CD4-positive, alpha-beta T cell (primary cell): ENCODE measurements around the gene ADAMTS12. TPM values are rescaled to one million over a fixed set of nuclear protein-coding genes. Genes with fewer than 3 reads are reported as not detected.

Source experiments
- ATAC-seq: fragments of 200-7000 bp; cut with Tn5 transposase; one replicate; pipeline ENCODE4 v1.10.0; 2022; ENCODE audit warnings: mild to moderate bottlenecking; ENCODE audit not compliant: poor library complexity
- CTCF ChIA-PET: fragments of 350-600 bp; sonication (Branson Sonifier 250); formaldehyde crosslinking; loops from one replicate; lab custom pipeline; 2021; ENCODE audit warnings: antibody characterized with exemption, inconsistent platforms; lab: Charles Lee
- POLR2A ChIA-PET: fragments of 350-600 bp; sonication (Branson Sonifier 250); formaldehyde crosslinking; loops from one replicate; lab custom pipeline; 2021; ENCODE audit warnings: antibody characterized with exemption, inconsistent platforms; lab: Charles Lee
- DNase-seq, 14 experiments: peaks; one replicate each; pipeline ENCODE4 v3.0.0-alpha.2; 2013 to 2020; ENCODE audit warnings: mixed read lengths in 2 of 14
- H3K27ac ChIP-seq, 2 donors: one replicate each; pipeline versions ENCODE4 v1.5.1 to v1.7.0; 2013; ENCODE audit warnings: low read length in 2 of 2, low read depth in 1 of 2, mild to moderate bottlenecking in 1 of 2
- H3K27me3 ChIP-seq, 2 experiments: 1 replicate in 1 of 2; 2 replicates in 1 of 2; pipeline versions ENCODE4 v1.6.1 to v1.7.0; 2013; ENCODE audit warnings: low read length in 2 of 2, control low read depth in 1 of 2, mild to moderate bottlenecking in 1 of 2, moderate library complexity in 1 of 2; ENCODE audit not compliant: insufficient read depth in 2 of 2, control insufficient read depth in 1 of 2
- H3K36me3 ChIP-seq: one replicate; pipeline ENCODE4 v1.6.1; 2013; ENCODE audit warnings: low read length, control low read depth; ENCODE audit not compliant: insufficient read depth
- H3K4me1 ChIP-seq: one replicate; pipeline ENCODE4 v1.6.1; 2013; ENCODE audit warnings: low read length, control low read depth; ENCODE audit not compliant: insufficient read depth
- H3K4me3 ChIP-seq: one replicate; pipeline ENCODE4 v1.5.1; 2013; ENCODE audit warnings: mild to moderate bottlenecking, low read length, moderate library complexity
- H3K9me3 ChIP-seq, 2 experiments: 1 replicate in 1 of 2; 2 replicates in 1 of 2; pipeline versions ENCODE4 v1.6.1 to v1.7.0; 2013; ENCODE audit warnings: low read length in 2 of 2, mild to moderate bottlenecking in 2 of 2, control low read depth in 1 of 2, moderate library complexity in 1 of 2; ENCODE audit not compliant: control insufficient read depth in 1 of 2, insufficient read depth in 1 of 2
- H3K27ac Mint-ChIP-seq: one replicate; pipeline ENCODE4 v1.8.0; 2020; ENCODE audit warnings: mixed read lengths
- H3K27me3 Mint-ChIP-seq: one replicate; pipeline ENCODE4 v1.8.0; 2021; ENCODE audit warnings: mixed read lengths
- H3K36me3 Mint-ChIP-seq: one replicate; pipeline ENCODE4 v1.8.0; 2021; ENCODE audit warnings: low read depth, mixed read lengths
- H3K4me1 Mint-ChIP-seq: one replicate; pipeline ENCODE4 v1.8.0; 2021; ENCODE audit warnings: low read depth, mixed read lengths
- H3K4me3 Mint-ChIP-seq: one replicate; pipeline ENCODE4 v1.8.0; 2020; ENCODE audit warnings: mild to moderate bottlenecking, mixed read lengths
- H3K9me3 Mint-ChIP-seq: one replicate; pipeline ENCODE4 v1.8.0; 2020; ENCODE audit warnings: mixed read lengths
- intact Hi-C, 2 experiments: fragments of 100-400 bp; cut with DNase I in 1 of 2; cut with micrococcal nuclease in 1 of 2; formaldehyde crosslinking; loops; one replicate each; pipeline versions ENCODE4 v1.15.1 to v1.9.0; 2023 to 2025; cut with DNase I, micrococcal nuclease
- total RNA-seq, 174 experiments: library from RNA in 2 of 174; stranded (reverse) in 2 of 174; gene quantifications; one replicate each; pipeline ENCODE4 v1.2.3 and lab custom pipeline; 2021 to 2026
- TF ChIP-seq, protein P1 (sequence below): fragments of 200-600 bp; IDR thresholded peaks from one replicate; pipeline ENCODE4 v1.8.0; 2022; ENCODE audit warnings: antibody characterized with exemption, mild to moderate bottlenecking

ADAMTS12 gene
- total RNA-seq, 2 experiments from 2014 or later, result 0.06 TPM; not detected in 1

DNA sequence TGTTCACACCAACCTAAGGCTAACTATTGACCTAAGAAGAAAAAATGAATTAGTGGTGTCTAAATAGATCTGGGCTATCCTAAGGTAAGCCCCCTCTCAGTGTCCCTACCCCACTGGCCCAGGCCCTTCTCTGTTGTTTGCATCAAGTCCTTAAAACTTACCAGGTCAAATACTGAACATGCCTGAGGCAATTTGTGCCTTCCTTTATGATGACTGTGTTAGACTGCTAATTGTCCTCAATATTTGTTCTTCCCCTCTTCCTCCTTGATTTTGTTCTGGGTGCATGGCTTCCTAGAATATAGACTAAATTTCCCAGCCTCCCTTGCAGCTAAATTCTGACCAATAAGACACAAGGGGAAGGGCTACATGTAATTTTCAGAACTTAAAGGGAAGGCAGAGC lies 199.9 kb downstream of the ADAMTS12 start:
- ATAC-seq, result no peak
- no peaks in the 10 kb centered on the region for H3K4me1 ChIP-seq
- Mint-ChIP-seq H3K36me3 (no peaks in the 10 kb centered on the region), H3K4me3 (no peak overlapping the region), H3K4me1 (no peaks in the 10 kb centered on the region), H3K9me3 (peaks cover 7% of the 10 kb centered on the region), H3K27ac (no peak overlapping the region), H3K27me3 (peaks cover 11% of the 10 kb centered on the region)
- TF ChIP-seq, protein P1, sequence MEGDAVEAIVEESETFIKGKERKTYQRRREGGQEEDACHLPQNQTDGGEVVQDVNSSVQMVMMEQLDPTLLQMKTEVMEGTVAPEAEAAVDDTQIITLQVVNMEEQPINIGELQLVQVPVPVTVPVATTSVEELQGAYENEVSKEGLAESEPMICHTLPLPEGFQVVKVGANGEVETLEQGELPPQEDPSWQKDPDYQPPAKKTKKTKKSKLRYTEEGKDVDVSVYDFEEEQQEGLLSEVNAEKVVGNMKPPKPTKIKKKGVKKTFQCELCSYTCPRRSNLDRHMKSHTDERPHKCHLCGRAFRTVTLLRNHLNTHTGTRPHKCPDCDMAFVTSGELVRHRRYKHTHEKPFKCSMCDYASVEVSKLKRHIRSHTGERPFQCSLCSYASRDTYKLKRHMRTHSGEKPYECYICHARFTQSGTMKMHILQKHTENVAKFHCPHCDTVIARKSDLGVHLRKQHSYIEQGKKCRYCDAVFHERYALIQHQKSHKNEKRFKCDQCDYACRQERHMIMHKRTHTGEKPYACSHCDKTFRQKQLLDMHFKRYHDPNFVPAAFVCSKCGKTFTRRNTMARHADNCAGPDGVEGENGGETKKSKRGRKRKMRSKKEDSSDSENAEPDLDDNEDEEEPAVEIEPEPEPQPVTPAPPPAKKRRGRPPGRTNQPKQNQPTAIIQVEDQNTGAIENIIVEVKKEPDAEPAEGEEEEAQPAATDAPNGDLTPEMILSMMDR, result no peak
- H3K4me3 ChIP-seq, result no peak overlapping the region
- no peak overlapping the region for H3K27ac ChIP-seq
- H3K27me3 ChIP-seq, result no peaks in the 10 kb centered on the region
- H3K36me3 ChIP-seq, result no peaks in the 10 kb centered on the region
- ChIA-PET POLR2A (no interaction called here), CTCF (no interaction called here)
- no peak for DNase-seq
- intact Hi-C loops, result no loop called here
- H3K9me3 ChIP-seq, result no peaks in the 10 kb centered on the region

- ChIA-PET POLR2A (no interaction called here), CTCF (no interaction called here)
- H3K4me3 Mint-ChIP-seq, result no peak overlapping the region
- no peaks in the 10 kb centered on the region for H3K4me1 Mint-ChIP-seq
- H3K9me3 Mint-ChIP-seq, result peaks cover 7% of the 10 kb centered on the region
- ATAC-seq (no peak), DNase-seq (no peak)
- H3K27me3 Mint-ChIP-seq, result peaks cover 9% of the 10 kb centered on the region
- no peak overlapping the region for H3K4me3 ChIP-seq
- H3K27ac ChIP-seq, result no peak overlapping the region
- peaks cover 0 to 3% of the 10 kb centered on the region in 2 experiments for H3K9me3 ChIP-seq
- no peaks in the 10 kb centered on the region for H3K36me3 Mint-ChIP-seq
- TF ChIP-seq, protein P1, result no peak
- no peaks in the 10 kb centered on the region for H3K4me1 ChIP-seq
- intact Hi-C loops, result no loop called here
- H3K27me3 ChIP-seq, result no peaks in the 10 kb centered on the region
- H3K27ac Mint-ChIP-seq, result no peak overlapping the region
- no peaks in the 10 kb centered on the region for H3K36me3 ChIP-seq
Observed at GRCh38 chr5:33690374-33691135, 201.2 kb downstream of the ADAMTS12 start.

DNA sequence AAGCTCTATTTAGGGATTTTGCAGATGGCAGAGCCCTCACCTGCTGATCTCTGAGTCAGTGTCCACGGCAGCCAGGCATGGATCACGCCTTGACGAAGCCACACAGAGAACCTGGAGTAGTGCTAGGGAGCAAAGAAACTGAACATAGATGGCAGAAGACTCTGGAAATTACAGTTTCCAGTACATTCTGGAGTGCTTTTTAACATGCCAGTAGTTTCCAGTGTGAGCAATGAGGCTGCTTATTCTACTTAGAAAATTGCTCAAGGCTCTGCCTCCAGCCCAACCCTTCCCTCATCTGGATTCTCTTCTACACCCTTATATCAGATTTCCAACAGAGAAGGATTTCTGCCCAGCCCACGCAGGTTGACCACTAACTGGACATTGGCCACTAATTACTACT lies 203.3 kb downstream of the ADAMTS12 start:
- H3K27ac ChIP-seq, result no peak overlapping the region
- DNase-seq (no peak), ATAC-seq (no peak)
- ChIA-PET POLR2A (no interaction called here), CTCF (no interaction called here)
- H3K27me3 ChIP-seq, result no peaks in the 10 kb centered on the region
- H3K27me3 Mint-ChIP-seq, result peaks cover 19% of the 10 kb centered on the region
- H3K9me3 ChIP-seq, result peaks cover 0 to 3% of the 10 kb centered on the region in 2 experiments
- H3K4me3 ChIP-seq, result no peak overlapping the region
- H3K27ac Mint-ChIP-seq, result no peak overlapping the region
- H3K36me3 ChIP-seq, result no peaks in the 10 kb centered on the region
- H3K36me3 Mint-ChIP-seq, result no peaks in the 10 kb centered on the region
- TF ChIP-seq, protein P1, result no peak
- intact Hi-C loops, result no loop called here
- no peaks in the 10 kb centered on the region for H3K4me1 ChIP-seq
- peaks cover 4% of the 10 kb centered on the region for H3K9me3 Mint-ChIP-seq
- no peak overlapping the region for H3K4me3 Mint-ChIP-seq
- H3K4me1 Mint-ChIP-seq, result no peaks in the 10 kb centered on the region
